SK-N-SH (cell line): ENCODE data around the gene ATXN7. TPM values are rescaled to one million over a fixed set of nuclear protein-coding genes. Genes with fewer than 3 reads are reported as not detected.

ENCODE experiments used
- CTCF ChIA-PET: fragments of 300-600, 350-600 bp; formaldehyde crosslinking; extraction: SDS; loops from one replicate; lab custom pipeline; 2021; lab: Yijun Ruan, JAX
- POLR2A ChIA-PET: fragments of 350-600 bp; sonication (Branson Sonifier 250); formaldehyde crosslinking; extraction: SDS; loops from one replicate; lab custom pipeline; 2020; ENCODE audit warnings: antibody characterized with exemption, inconsistent platforms; lab: Yijun Ruan, JAX
- DNase-seq: peaks from one replicate; pipeline ENCODE4 v3.0.0; 2012
- H2AFZ ChIP-seq: fragments of 200-600 bp; sonication (generic); 2 replicates; pipeline ENCODE4 v1.8.1; 2016; ENCODE audit warnings: antibody characterized with exemption, mild to moderate bottlenecking, low read depth
- H3F3A ChIP-seq: fragments of 200-600 bp; sonication (generic); replicated peaks from 2 replicates; pipeline ENCODE3; 2016; ENCODE audit warnings: antibody characterized with exemption, mild to moderate bottlenecking; ENCODE audit not compliant: insufficient read depth
- H3K27ac ChIP-seq, 2 experiments: fragments of 200-500 bp in 1 of 2; fragments of 200-600 bp in 1 of 2; sonication (Bioruptor generic) in 1 of 2; sonication (generic), shearing (Covaris generic) in 1 of 2; 2 replicates each; pipeline versions ENCODE4 v1.5.1 to v1.6.1; 2014 to 2016; ENCODE audit warnings: low read depth in 2 of 2, inconsistent platforms in 1 of 2, low read length in 1 of 2, mild to moderate bottlenecking in 1 of 2, mixed read lengths in 1 of 2
- H3K27me3 ChIP-seq: fragments of 200-600 bp; sonication (generic), shearing (Covaris generic); 2 replicates; pipeline ENCODE4 v1.6.1; 2016; ENCODE audit warnings: mixed run types; ENCODE audit not compliant: insufficient read depth
- H3K36me3 ChIP-seq, 2 experiments: fragments of 200-500 bp in 1 of 2; fragments of 200-600 bp in 1 of 2; sonication (Bioruptor generic) in 1 of 2; sonication (generic) in 1 of 2; replicated peaks in 1 of 2; 2 replicates each; pipeline versions ENCODE3 to v1.5.1; 2014 to 2016; ENCODE audit warnings: low read length in 1 of 2, mild to moderate bottlenecking in 1 of 2; ENCODE audit not compliant: insufficient read depth in 2 of 2, control insufficient read depth in 1 of 2
- H3K4me1 ChIP-seq, 2 experiments: fragments of 200-500 bp in 1 of 2; fragments of 200-600 bp in 1 of 2; sonication (Bioruptor generic) in 1 of 2; sonication (generic), shearing (Covaris generic) in 1 of 2; 2 replicates each; pipeline versions ENCODE4 v1.5.1 to v1.6.1; 2014 to 2016; ENCODE audit warnings: low read depth in 1 of 2, low read length in 1 of 2, mixed run types in 1 of 2; ENCODE audit not compliant: insufficient read depth in 2 of 2, control insufficient read depth in 1 of 2
- H3K4me2 ChIP-seq: fragments of 200-600 bp; sonication (generic), shearing (Covaris generic); 2 replicates; pipeline ENCODE4 v1.6.1; 2017; ENCODE audit warnings: mixed run types
- H3K4me3 ChIP-seq, 2 experiments: fragments of 200-500 bp in 1 of 2; fragments of 200-600 bp in 1 of 2; sonication (Bioruptor generic) in 1 of 2; sonication (generic), shearing (Covaris generic) in 1 of 2; 2 replicates each; pipeline versions ENCODE4 v1.5.1 to v1.8.1; 2014 to 2016; ENCODE audit warnings: low read depth in 2 of 2, inconsistent platforms in 1 of 2, low read length in 1 of 2, mild to moderate bottlenecking in 1 of 2, mixed read lengths in 1 of 2, moderate library complexity in 1 of 2
- H3K79me2 ChIP-seq: fragments of 200-600 bp; sonication (generic); 2 replicates; pipeline ENCODE4 v1.8.1; 2017; ENCODE audit warnings: mild to moderate bottlenecking; ENCODE audit not compliant: insufficient read depth
- H3K9ac ChIP-seq: fragments of 200-600 bp; sonication (generic); 2 replicates; pipeline ENCODE4 v1.6.1; 2017; ENCODE audit warnings: mixed run types
- H3K9me2 ChIP-seq: fragments of 200-600 bp; sonication (generic); 2 replicates; pipeline ENCODE4 v1.6.1; 2017; ENCODE audit warnings: mixed run types
- H3K9me3 ChIP-seq: fragments of 200-600 bp; sonication (generic); 2 replicates; pipeline ENCODE4 v1.6.1; 2017; ENCODE audit warnings: mixed run types, mild to moderate bottlenecking, moderate library complexity
- H4K20me1 ChIP-seq: fragments of 200-600 bp; sonication (generic); 2 replicates; pipeline ENCODE4 v1.6.1; 2017; ENCODE audit warnings: mild to moderate bottlenecking, mixed run types; ENCODE audit not compliant: insufficient read depth
- CHD2 ChIP-seq: fragments of 150-350 bp; IDR thresholded peaks from 2 replicates; pipeline ENCODE4 v1.6.1; 2018; ENCODE audit warnings: low read length; ENCODE audit not compliant: partially characterized antibody
- CTCF ChIP-seq: fragments of 200-600 bp; sonication (generic); IDR thresholded peaks from 2 replicates; pipeline ENCODE4 v1.6.1; 2017; ENCODE audit warnings: antibody characterized with exemption, mild to moderate bottlenecking, moderate library complexity
- GATA2 ChIP-seq: sonication (generic); formaldehyde crosslinking; IDR thresholded peaks from 2 replicates; pipeline ENCODE4 v1.5.0; 2020; ENCODE audit warnings: mild to moderate bottlenecking, missing genetic modification reagents
- JUND ChIP-seq: IDR thresholded peaks from 2 replicates; pipeline ENCODE4 v1.4.0; 2012
- MAX ChIP-seq: IDR thresholded peaks from 2 replicates; pipeline ENCODE4 v1.4.0; 2012; ENCODE audit warnings: low read depth
- NFIC ChIP-seq: IDR thresholded peaks from 2 replicates; pipeline ENCODE4 v1.4.0; 2012; ENCODE audit warnings: borderline replicate concordance
- NRF1 ChIP-seq: IDR thresholded peaks from 2 replicates; pipeline ENCODE4 v1.6.1; 2012; ENCODE audit warnings: low read depth, mild to moderate bottlenecking, low read length
- POLR2AphosphoS5 ChIP-seq: IDR thresholded peaks from 2 replicates; pipeline ENCODE4 v1.6.1; 2012; ENCODE audit warnings: low read depth, low read length
- RAD21 ChIP-seq: IDR thresholded peaks from 2 replicates; pipeline ENCODE4 v1.6.1; 2012; ENCODE audit warnings: mild to moderate bottlenecking, low read length
- REST ChIP-seq: IDR thresholded peaks from 2 replicates; pipeline ENCODE4 v1.6.1; 2012; ENCODE audit warnings: mild to moderate bottlenecking, low read depth, low read length, moderate library complexity
- RFX5 ChIP-seq: IDR thresholded peaks from 2 replicates; pipeline ENCODE4 v1.6.1; 2012; ENCODE audit warnings: mild to moderate bottlenecking, improper control_type of control experiment, low read length
- SIN3A ChIP-seq: IDR thresholded peaks from 2 replicates; pipeline ENCODE4 v1.6.1; 2012; ENCODE audit warnings: low read depth, mild to moderate bottlenecking, low read length, moderate library complexity, borderline replicate concordance
- TEAD4 ChIP-seq: IDR thresholded peaks from 2 replicates; pipeline ENCODE4 v1.4.0; 2012; ENCODE audit warnings: mild to moderate bottlenecking, borderline replicate concordance; ENCODE audit not compliant: insufficient read depth
- USF2 ChIP-seq: fragments of 150-350 bp; IDR thresholded peaks from 2 replicates; pipeline ENCODE4 v1.6.1; 2017; ENCODE audit warnings: antibody characterized with exemption, low read length, low read depth, borderline replicate concordance
- YY1 ChIP-seq: IDR thresholded peaks from 2 replicates; pipeline ENCODE4 v1.4.0; 2012; ENCODE audit warnings: low read depth, mild to moderate bottlenecking
- polyA plus RNA-seq, 3 experiments: library from polyadenylated mRNA; depleted of rRNA; stranded (reverse); fragments of >200 nt; gene quantifications; 2 replicates each; pipeline ENCODE4 v1.2.3, GENCODE V29; 2012
- TF ChIP-seq, protein P1 (sequence below): fragments of 150-350 bp; IDR thresholded peaks from 2 replicates; pipeline ENCODE4 v1.6.1; 2016; ENCODE audit warnings: mild to moderate bottlenecking, low read depth, low read length

Gene ATXN7
- polyA plus RNA-seq, 1 of the 3 experiments (the other 2 are of a cell fraction) = 6.2 TPM

DNA sequence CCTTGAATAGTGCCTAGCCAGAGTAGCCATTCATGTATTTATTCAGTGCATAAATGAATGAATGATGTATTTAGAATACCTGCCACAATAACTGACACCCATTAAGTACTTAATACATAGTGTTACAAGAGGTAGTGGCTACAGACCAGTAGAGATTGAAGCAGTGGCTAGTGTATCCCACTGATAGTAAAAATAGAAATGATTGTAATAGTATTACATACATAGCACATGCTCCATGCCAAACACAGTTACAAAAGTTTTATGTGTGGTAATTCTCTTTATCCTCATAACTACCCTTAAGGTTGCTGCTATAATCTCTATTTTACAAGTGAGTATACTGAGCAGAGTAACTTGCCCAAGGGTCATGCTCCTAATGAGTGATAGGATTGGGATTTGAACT lies 78.9 kb downstream of the ATXN7 start:
- Histone ChIP-seq H3K79me2 (peaks cover 91% of the 10 kb centered on the region), H3K27ac (no peak overlapping the region), H3K27me3 (no peaks in the 10 kb centered on the region), H3F3A (no peaks in the 10 kb centered on the region), H3K9ac (no peak overlapping the region), H2AFZ (no peak overlapping the region), H3K9me2 (no peaks in the 10 kb centered on the region), H3K4me3 (no peak overlapping the region), H3K4me2 (no peak overlapping the region), H3K4me1 (no peaks in the 10 kb centered on the region), H4K20me1 (peaks cover 39% of the 10 kb centered on the region), H3K9me3 (no peaks in the 10 kb centered on the region), H3K36me3 (peaks cover 8 to 40% of the 10 kb centered on the region in 2 experiments)
- no peak for TF ChIP-seq SIN3A
- TF ChIP-seq CTCF = no peak
- no peak for TF ChIP-seq YY1
- no peak for TF ChIP-seq RAD21
- TF ChIP-seq JUND = no peak
- no peak for TF ChIP-seq REST
- CTCF ChIA-PET = interaction anchor here (1.3 kb wide), 1 partner anchor 578 kb away, joined by 3 read pairs; no protein-coding TSS in a partner anchor
- no peak for DNase-seq
- POLR2A ChIA-PET = no interaction called here

GRCh38 chr3:63943678-63944077 lies 80.0 kb downstream of the ATXN7 start:
- H3K4me3 ChIP-seq = no peak overlapping the region
- H3K9ac ChIP-seq = no peak overlapping the region
- no peak overlapping the region for H2AFZ ChIP-seq
- TF ChIP-seq, protein P1, sequence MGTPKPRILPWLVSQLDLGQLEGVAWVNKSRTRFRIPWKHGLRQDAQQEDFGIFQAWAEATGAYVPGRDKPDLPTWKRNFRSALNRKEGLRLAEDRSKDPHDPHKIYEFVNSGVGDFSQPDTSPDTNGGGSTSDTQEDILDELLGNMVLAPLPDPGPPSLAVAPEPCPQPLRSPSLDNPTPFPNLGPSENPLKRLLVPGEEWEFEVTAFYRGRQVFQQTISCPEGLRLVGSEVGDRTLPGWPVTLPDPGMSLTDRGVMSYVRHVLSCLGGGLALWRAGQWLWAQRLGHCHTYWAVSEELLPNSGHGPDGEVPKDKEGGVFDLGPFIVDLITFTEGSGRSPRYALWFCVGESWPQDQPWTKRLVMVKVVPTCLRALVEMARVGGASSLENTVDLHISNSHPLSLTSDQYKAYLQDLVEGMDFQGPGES = no peak
- no peak for TF ChIP-seq RFX5
- no peak for TF ChIP-seq SIN3A
- no peak for TF ChIP-seq CHD2
- TF ChIP-seq POLR2AphosphoS5 = no peak
- no peak for TF ChIP-seq YY1
- TF ChIP-seq USF2 = no peak
- TF ChIP-seq JUND = no peak
- no peak for TF ChIP-seq GATA2
- TF ChIP-seq TEAD4 = no peak
- no peak for TF ChIP-seq NFIC
- no peak for TF ChIP-seq MAX
- TF ChIP-seq NRF1 = no peak
- H4K20me1 ChIP-seq = peaks cover 39% of the 10 kb centered on the region
- DNase-seq = no peak
- CTCF ChIA-PET = interaction anchor here (1.0 to 4.0 kb wide), 3 partner anchors 15 to 579 kb away, joined by 3 to 13 read pairs (median 3); no protein-coding TSS in a partner anchor
- H3K9me2 ChIP-seq = no peaks in the 10 kb centered on the region
- H3K27ac ChIP-seq = no peak overlapping the region
- H3F3A ChIP-seq = no peaks in the 10 kb centered on the region
- H3K36me3 ChIP-seq = peaks cover 8 to 40% of the 10 kb centered on the region in 2 experiments
- POLR2A ChIA-PET = no interaction called here
- H3K79me2 ChIP-seq = peaks cover 88% of the 10 kb centered on the region
- no peaks in the 10 kb centered on the region for H3K27me3 ChIP-seq
- H3K4me1 ChIP-seq = peaks cover 0 to 2% of the 10 kb centered on the region in 2 experiments; a peak in 1 of 4 replicates
- no peaks in the 10 kb centered on the region for H3K9me3 ChIP-seq
- H3K4me2 ChIP-seq = no peak overlapping the region
